HEK293T (cell line): ENCODE results near the gene PLLP.

ENCODE experiments used
- CTCF ChIA-PET: fragments of 350-600 bp; formaldehyde crosslinking; extraction: SDS; loops from one replicate; lab custom pipeline; 2021; ENCODE audit warnings: antibody characterized with exemption, inconsistent platforms; lab: Yijun Ruan, JAX
- POLR2A ChIA-PET: fragments of 350-600 bp; formaldehyde crosslinking; extraction: SDS; loops from one replicate; lab custom pipeline; 2020; ENCODE audit warnings: antibody characterized with exemption, inconsistent platforms; lab: Yijun Ruan, JAX
- DNase-seq: peaks from one replicate; pipeline ENCODE4 v3.0.0; 2012; ENCODE audit warnings: mixed read lengths; ENCODE audit errors: extremely low spot score
- ARNT ChIP-seq: fragments of 450-650 bp; IDR thresholded peaks from 2 replicates; pipeline ENCODE4 v1.6.1; 2017; ENCODE audit warnings: mild to moderate bottlenecking
- BHLHE40 ChIP-seq: fragments of 450-650 bp; IDR thresholded peaks from 2 replicates; pipeline ENCODE4 v1.6.1; 2016; ENCODE audit warnings: mild to moderate bottlenecking, moderate library complexity, borderline replicate concordance
- CTBP1 ChIP-seq: fragments of 450-650 bp; IDR thresholded peaks from 2 replicates; pipeline ENCODE4 v1.6.1; 2016; ENCODE audit warnings: borderline replicate concordance
- ELF4 ChIP-seq: fragments of 450-650 bp; IDR thresholded peaks from 2 replicates; pipeline ENCODE4 v1.6.1; 2017; ENCODE audit warnings: antibody characterized with exemption
- FOXA1 ChIP-seq: fragments of 450-650 bp; IDR thresholded peaks from 2 replicates; pipeline ENCODE4 v1.6.1; 2016; ENCODE audit warnings: mild to moderate bottlenecking
- FOXK2 ChIP-seq: fragments of 450-650 bp; IDR thresholded peaks from 2 replicates; pipeline ENCODE4 v1.6.1; 2016; ENCODE audit warnings: mild to moderate bottlenecking
- FOXM1 ChIP-seq: fragments of 450-650 bp; IDR thresholded peaks from 2 replicates; pipeline ENCODE4 v1.6.1; 2017; ENCODE audit warnings: mild to moderate bottlenecking, borderline replicate concordance
- HDGF ChIP-seq: fragments of 450-650 bp; IDR thresholded peaks from 2 replicates; pipeline ENCODE4 v1.6.1; 2017; ENCODE audit warnings: antibody characterized with exemption, borderline replicate concordance
- L3MBTL2 ChIP-seq: fragments of 450-650 bp; conservative IDR thresholded peaks from 2 replicates; pipeline ENCODE4 v1.6.1; 2016; ENCODE audit warnings: mild to moderate bottlenecking
- LEF1 ChIP-seq: fragments of 450-650 bp; IDR thresholded peaks from 2 replicates; pipeline ENCODE4 v1.6.1; 2017; ENCODE audit warnings: mild to moderate bottlenecking, borderline replicate concordance
- NFRKB ChIP-seq: fragments of 450-650 bp; IDR thresholded peaks from 2 replicates; pipeline ENCODE4 v1.6.1; 2016; ENCODE audit warnings: mild to moderate bottlenecking, moderate library complexity
- PKNOX1 ChIP-seq: fragments of 450-650 bp; IDR thresholded peaks from 2 replicates; pipeline ENCODE4 v1.6.1; 2016
- SP1 ChIP-seq: fragments of 450-650 bp; IDR thresholded peaks from 2 replicates; pipeline ENCODE4 v1.6.1; 2017
- SUZ12 ChIP-seq: fragments of 450-650 bp; IDR thresholded peaks from 2 replicates; pipeline ENCODE4 v1.6.1; 2016; ENCODE audit warnings: mild to moderate bottlenecking
- TARDBP ChIP-seq: fragments of 450-650 bp; IDR thresholded peaks from 2 replicates; pipeline ENCODE4 v1.6.1; 2016
- ZNF384 ChIP-seq: fragments of 450-650 bp; IDR thresholded peaks from 2 replicates; pipeline ENCODE4 v1.6.1; 2016

PLLP gene

GRCh38 chr16:57260294-57260929, 24.1 kb downstream of the PLLP start:
- ChIA-PET POLR2A (no interaction called here), CTCF (no interaction called here)
- TF ChIP-seq CTBP1 (no peak), ZNF384 (no peak), FOXA1 (no peak), FOXK2 (no peak), SUZ12 (no peak), SP1 (no peak), NFRKB (no peak), HDGF (no peak), TARDBP (no peak), ELF4 (no peak), BHLHE40 (no peak), ARNT (no peak), FOXM1 (no peak), PKNOX1 (no peak), LEF1 (no peak), L3MBTL2 (no peak)
- no peak for DNase-seq

- DNase-seq: no peak
- TF ChIP-seq FOXK2: no peak
- TF ChIP-seq FOXA1: no peak
- TF ChIP-seq ARNT: no peak
- TF ChIP-seq PKNOX1: no peak
- no peak for TF ChIP-seq SP1
- TF ChIP-seq L3MBTL2: no peak
- TF ChIP-seq HDGF: no peak
- POLR2A ChIA-PET: no interaction called here
- CTCF ChIA-PET: no interaction called here
Observed at GRCh38 chr16:57258910-57259475, 25.5 kb downstream of the PLLP start.

GRCh38 chr16:57258226-57258909, 26.1 kb downstream of the PLLP start:
- DNase-seq: no peak
- ChIA-PET POLR2A (no interaction called here), CTCF (no interaction called here)
- TF ChIP-seq HDGF: no peak
- TF ChIP-seq ARNT: no peak
- no peak for TF ChIP-seq ZNF384
- TF ChIP-seq BHLHE40: no peak
- TF ChIP-seq SP1: no peak
- TF ChIP-seq SUZ12: no peak
- TF ChIP-seq TARDBP: no peak
- no peak for TF ChIP-seq ELF4
- no peak for TF ChIP-seq NFRKB
- TF ChIP-seq FOXK2: no peak
- no peak for TF ChIP-seq CTBP1
- no peak for TF ChIP-seq PKNOX1
- no peak for TF ChIP-seq LEF1
- TF ChIP-seq FOXA1: no peak
- no peak for TF ChIP-seq FOXM1
- no peak for TF ChIP-seq L3MBTL2

GRCh38 chr16:57257455-57258070, 26.9 kb downstream of the PLLP start:
- DNase-seq: no peak
- CTCF ChIA-PET: no interaction called here
- POLR2A ChIA-PET: no interaction called here
- no peak for TF ChIP-seq FOXM1
- TF ChIP-seq ZNF384: no peak
- TF ChIP-seq L3MBTL2: no peak
- no peak for TF ChIP-seq ARNT
- TF ChIP-seq NFRKB: no peak
- TF ChIP-seq SP1: no peak
- no peak for TF ChIP-seq FOXK2
- TF ChIP-seq FOXA1: no peak
- TF ChIP-seq HDGF: no peak
- TF ChIP-seq SUZ12: no peak
- no peak for TF ChIP-seq PKNOX1
- TF ChIP-seq TARDBP: no peak
- TF ChIP-seq LEF1: no peak
- TF ChIP-seq BHLHE40: no peak
- no peak for TF ChIP-seq CTBP1
- no peak for TF ChIP-seq ELF4
